Calu3 (cell line): ENCODE results near the gene PARVB. TPM values are rescaled to one million over a fixed set of nuclear protein-coding genes. Genes with fewer than 3 reads are reported as not detected.
"Not testable (repeated sequence)": the region's sequence is repeated elsewhere in the genome, so short reads cannot be mapped to it uniquely, and the experiment has no call there.

Experiments
- BruUV-seq: library from RNA; stranded (reverse); fragments of 400-500 nt; replicated peaks from 2 replicates; lab custom pipeline; 2021; lab: Mats Ljungman, UMichigan
- CTCF ChIA-PET: fragments of 300-600 bp; sonication (Branson Sonifier 250); formaldehyde crosslinking; loops from one replicate; lab custom pipeline; 2022; ENCODE audit warnings: antibody characterized with exemption; lab: Charles Lee
- DNase-seq: peaks from one replicate; pipeline ENCODE4 v3.0.0; 2022
- H3K27ac Mint-ChIP-seq: one replicate; pipeline ENCODE4 v1.8.0; 2022; ENCODE audit warnings: mixed read lengths; ENCODE audit not compliant: unreplicated experiment
- H3K27me3 Mint-ChIP-seq: one replicate; pipeline ENCODE4 v1.8.0; 2022; ENCODE audit warnings: mixed read lengths; ENCODE audit not compliant: unreplicated experiment
- H3K36me3 Mint-ChIP-seq: one replicate; pipeline ENCODE4 v1.8.0; 2022; ENCODE audit warnings: mild to moderate bottlenecking, moderate library complexity, mixed read lengths; ENCODE audit not compliant: insufficient read depth, unreplicated experiment
- H3K4me1 Mint-ChIP-seq: one replicate; pipeline ENCODE4 v1.8.0; 2022; ENCODE audit warnings: mild to moderate bottlenecking, low read depth, mixed read lengths; ENCODE audit not compliant: unreplicated experiment
- H3K4me3 Mint-ChIP-seq: one replicate; pipeline ENCODE4 v1.8.0; 2022; ENCODE audit warnings: mild to moderate bottlenecking, low read depth, moderate library complexity, mixed read lengths; ENCODE audit not compliant: unreplicated experiment
- H3K9me3 Mint-ChIP-seq: one replicate; pipeline ENCODE4 v1.8.0; 2022; ENCODE audit warnings: low read depth, mixed read lengths; ENCODE audit not compliant: unreplicated experiment
- CTCF ChIP-seq: fragments of 200-600 bp; IDR thresholded peaks from one replicate; pipeline ENCODE4 v1.8.0; 2022; ENCODE audit warnings: antibody characterized with exemption; ENCODE audit not compliant: unreplicated experiment
- intact Hi-C: fragments of 100-400 bp; cut with micrococcal nuclease; formaldehyde crosslinking; loops from one replicate; pipeline ENCODE4 v1.10.0; 2022; ENCODE audit not compliant: unreplicated experiment
- total RNA-seq: library from RNA; stranded (reverse); gene quantifications from 2 replicates; pipeline ENCODE4 v1.2.3, GENCODE V29; 2022

Gene PARVB
- total RNA-seq, 1 experiment from 2014 or later = 15.6 TPM

GRCh38 chr22:44108806-44109385 is 84.8 kb downstream of the PARVB start:
- no peaks in the 10 kb centered on the region for H3K4me1 Mint-ChIP-seq
- no peaks in the 10 kb centered on the region for H3K9me3 Mint-ChIP-seq
- H3K36me3 Mint-ChIP-seq = no peaks in the 10 kb centered on the region
- CTCF ChIA-PET = interaction anchor here (1.1 kb wide), 1 partner anchor 15 kb away, joined by 4 read pairs; no protein-coding TSS in a partner anchor
- no peak for TF ChIP-seq CTCF
- no peak overlapping the region for H3K27ac Mint-ChIP-seq
- intact Hi-C loops = no loop called here
- DNase-seq = no peak
- BruUV-seq = no TSS peak
- H3K27me3 Mint-ChIP-seq = no peaks in the 10 kb centered on the region
- no peak overlapping the region for H3K4me3 Mint-ChIP-seq

GRCh38 chr22:44109416-44109815 is 85.3 kb downstream of the PARVB start:
- Mint-ChIP-seq H3K27me3 (no peaks in the 10 kb centered on the region), H3K9me3 (no peaks in the 10 kb centered on the region), H3K36me3 (no peaks in the 10 kb centered on the region), H3K4me1 (no peaks in the 10 kb centered on the region), H3K27ac (no peak overlapping the region), H3K4me3 (no peak overlapping the region)
- CTCF ChIA-PET = interaction anchor here (1.1 kb wide), 1 partner anchor 16 kb away, joined by 4 read pairs; no protein-coding TSS in a partner anchor
- DNase-seq = no peak
- no peak for TF ChIP-seq CTCF
- intact Hi-C loops = no loop called here
- BruUV-seq = no TSS peak

GRCh38 chr22:44110656-44111055 is 86.6 kb downstream of the PARVB start:
- H3K27me3 Mint-ChIP-seq, intact Hi-C loops: not testable (repeated sequence)

GRCh38 chr22:44111562-44112155 is 87.6 kb downstream of the PARVB start:
- no TSS peak for BruUV-seq
- Mint-ChIP-seq H3K4me3 (no peak overlapping the region), H3K4me1 (no peaks in the 10 kb centered on the region), H3K36me3 (no peaks in the 10 kb centered on the region), H3K27ac (no peak overlapping the region), H3K27me3 (no peaks in the 10 kb centered on the region), H3K9me3 (no peaks in the 10 kb centered on the region)
- CTCF ChIA-PET = interaction anchor here (0.6 to 0.7 kb wide), 2 partner anchors 112 to 860 kb away, joined by 4 to 7 read pairs; no protein-coding TSS in a partner anchor
- no peak for DNase-seq
- TF ChIP-seq CTCF = no peak
- intact Hi-C loops = no loop called here

More at GRCh38 chr22:44110656-44111055, 86.6 kb downstream of the PARVB start:
- H3K4me3 Mint-ChIP-seq, BruUV-seq, H3K27ac Mint-ChIP-seq, H3K9me3 Mint-ChIP-seq, CTCF ChIA-PET, H3K4me1 Mint-ChIP-seq, DNase-seq, H3K36me3 Mint-ChIP-seq: not testable (repeated sequence)

- intact Hi-C loops = no loop called here
- no peak for TF ChIP-seq CTCF
- no peaks in the 10 kb centered on the region for H3K36me3 Mint-ChIP-seq
- BruUV-seq = no TSS peak
- H3K4me1 Mint-ChIP-seq = no peaks in the 10 kb centered on the region
- no peak overlapping the region for H3K27ac Mint-ChIP-seq
- H3K4me3 Mint-ChIP-seq = no peak overlapping the region
- H3K27me3 Mint-ChIP-seq = no peaks in the 10 kb centered on the region
- CTCF ChIA-PET = no interaction called here
- no peaks in the 10 kb centered on the region for H3K9me3 Mint-ChIP-seq
- no peak for DNase-seq
Observed at GRCh38 chr22:44112191-44112590, 88.1 kb downstream of the PARVB start.
